Activated naive CD8-positive, alpha-beta T cell treated with anti-CD3 and anti-CD28 coated beads, Interleukin-2, amount 10 ng/mL, durations not matched to agents 7 days and 5 days (primary cell): ENCODE data around the gene NR6A1. TPM values are rescaled to one million over a fixed set of nuclear protein-coding genes. Genes with fewer than 3 reads are reported as not detected.

Source experiments
- ATAC-seq: fragments of 150-1000 bp; cut with Tn5 transposase; one replicate; pipeline ENCODE4 v1.10.0; 2021; ENCODE audit warnings: low read depth, moderate library complexity
- POLR2A ChIA-PET: fragments of 350-600 bp; sonication (Branson Sonifier 250); formaldehyde crosslinking; loops from one replicate; lab custom pipeline; 2021; ENCODE audit warnings: antibody characterized with exemption; lab: Charles Lee
- DNase-seq: peaks from one replicate; pipeline ENCODE4 v3.0.0; 2021
- H3K27ac Mint-ChIP-seq: one replicate; pipeline ENCODE4 v1.8.0; 2022; ENCODE audit warnings: mild to moderate bottlenecking, mixed read lengths
- H3K27me3 Mint-ChIP-seq: one replicate; pipeline ENCODE4 v1.8.0; 2022; ENCODE audit warnings: mild to moderate bottlenecking, moderate library complexity, mixed read lengths
- H3K36me3 Mint-ChIP-seq: one replicate; pipeline ENCODE4 v1.8.0; 2021; ENCODE audit warnings: mild to moderate bottlenecking, mixed read lengths
- H3K4me1 Mint-ChIP-seq: one replicate; pipeline ENCODE4 v1.8.0; 2021; ENCODE audit warnings: mixed read lengths
- H3K4me3 Mint-ChIP-seq: one replicate; pipeline ENCODE4 v1.8.0; 2022; ENCODE audit warnings: mild to moderate bottlenecking, moderate library complexity, mixed read lengths
- H3K9me3 Mint-ChIP-seq: one replicate; pipeline ENCODE4 v1.8.0; 2021; ENCODE audit warnings: mixed read lengths
- total RNA-seq, 2 experiments: library from RNA; stranded (reverse); gene quantifications; one replicate each; pipeline ENCODE4 v1.2.3, GENCODE V29; 2021

The NR6A1 gene
- total RNA-seq, 2 experiments from 2014 or later: 0.06 to 0.11 TPM

- POLR2A ChIA-PET: no interaction called here
- Mint-ChIP-seq H3K27ac (no peak overlapping the region), H3K9me3 (no peaks in the 10 kb centered on the region), H3K36me3 (no peaks in the 10 kb centered on the region), H3K4me3 (no peak overlapping the region), H3K4me1 (peaks cover 2% of the 10 kb centered on the region), H3K27me3 (peaks cover 6% of the 10 kb centered on the region)
- ATAC-seq: peak; percentile 21
- DNase-seq: no peak
Measured at GRCh38 chr9:124513376-124513994, 257.6 kb downstream of the NR6A1 start.

GRCh38 chr9:124512806-124513204 is 258.3 kb downstream of the NR6A1 start:
- Mint-ChIP-seq H3K9me3 (no peaks in the 10 kb centered on the region), H3K4me3 (no peak overlapping the region), H3K27me3 (peaks cover 6% of the 10 kb centered on the region), H3K27ac (no peak overlapping the region), H3K36me3 (no peaks in the 10 kb centered on the region), H3K4me1 (peaks cover 2% of the 10 kb centered on the region)
- POLR2A ChIA-PET: no interaction called here
- no peak for ATAC-seq
- DNase-seq: no peak

- Mint-ChIP-seq H3K9me3 (no peaks in the 10 kb centered on the region), H3K27ac (no peak overlapping the region), H3K4me1 (peaks cover 2% of the 10 kb centered on the region), H3K36me3 (no peaks in the 10 kb centered on the region), H3K4me3 (no peak overlapping the region), H3K27me3 (peaks cover 6% of the 10 kb centered on the region)
- POLR2A ChIA-PET: no interaction called here
- DNase-seq: no peak
- no peak for ATAC-seq
Measured at GRCh38 chr9:124511891-124512805, 259.0 kb downstream of the NR6A1 start.

GRCh38 chr9:124511426-124511840 is 259.7 kb downstream of the NR6A1 start:
- Mint-ChIP-seq H3K4me1 (peaks cover 2% of the 10 kb centered on the region), H3K27ac (no peak overlapping the region), H3K27me3 (peaks cover 8% of the 10 kb centered on the region), H3K9me3 (no peaks in the 10 kb centered on the region), H3K36me3 (no peaks in the 10 kb centered on the region), H3K4me3 (no peak overlapping the region)
- DNase-seq (no peak), ATAC-seq (no peak)
- POLR2A ChIA-PET: no interaction called here

- no peak for ATAC-seq
- Mint-ChIP-seq H3K4me1 (peaks cover 2% of the 10 kb centered on the region), H3K4me3 (no peak overlapping the region), H3K9me3 (no peaks in the 10 kb centered on the region), H3K36me3 (no peaks in the 10 kb centered on the region), H3K27ac (no peak overlapping the region), H3K27me3 (peaks cover 6% of the 10 kb centered on the region)
- no peak for DNase-seq
- POLR2A ChIA-PET: no interaction called here
Measured at GRCh38 chr9:124510650-124511425, 260.3 kb downstream of the NR6A1 start.

GRCh38 chr9:124507880-124508423 is 263.2 kb downstream of the NR6A1 start:
- Mint-ChIP-seq H3K27me3 (peaks cover 19% of the 10 kb centered on the region), H3K9me3 (no peaks in the 10 kb centered on the region)
- no peak for ATAC-seq

GRCh38 chr9:124506931-124507879 is 263.9 kb downstream of the NR6A1 start, which contains the start of gene NR5A1:
Gene NR5A1, minus strand, starts transcription at chr9:124507399. Its CDS starts 4,004 bp downstream, at chr9:124503395.
- H3K4me3 Mint-ChIP-seq: no peak within 1 kb of the TSS

More at GRCh38 chr9:124507880-124508423, 263.2 kb downstream of the NR6A1 start:
- no peak overlapping the region for H3K27ac Mint-ChIP-seq
- H3K4me3 Mint-ChIP-seq: no peak overlapping the region
- POLR2A ChIA-PET: no interaction called here
- H3K36me3 Mint-ChIP-seq: no peaks in the 10 kb centered on the region
- H3K4me1 Mint-ChIP-seq: peaks cover 7% of the 10 kb centered on the region
- no peak for DNase-seq

GRCh38 chr9:124506433-124506832 is 264.7 kb downstream of the NR6A1 start:
- H3K36me3 Mint-ChIP-seq: no peaks in the 10 kb centered on the region
- DNase-seq: no peak
- H3K27me3 Mint-ChIP-seq: peaks cover 27% of the 10 kb centered on the region
- H3K9me3 Mint-ChIP-seq: no peaks in the 10 kb centered on the region
- POLR2A ChIA-PET: no interaction called here
- no peak overlapping the region for H3K4me3 Mint-ChIP-seq
- peaks cover 5% of the 10 kb centered on the region for H3K4me1 Mint-ChIP-seq
- no peak for ATAC-seq
- no peak overlapping the region for H3K27ac Mint-ChIP-seq

More at GRCh38 chr9:124506931-124507879, 263.9 kb downstream of the NR6A1 start, which contains the start of gene NR5A1:
- H3K9me3 Mint-ChIP-seq: no peaks in the 10 kb centered on the region
- H3K27ac Mint-ChIP-seq: no peak within 1 kb of the TSS
- peaks cover 22% of the 10 kb centered on the region for H3K27me3 Mint-ChIP-seq
- POLR2A ChIA-PET: no interaction called here
- peaks cover 7% of the 10 kb centered on the region for H3K4me1 Mint-ChIP-seq
- DNase-seq: no peak
- no peak for ATAC-seq
- no peaks in the 10 kb centered on the region for H3K36me3 Mint-ChIP-seq

GRCh38 chr9:124505901-124506346 is 265.2 kb downstream of the NR6A1 start:
- no peak overlapping the region for H3K27ac Mint-ChIP-seq
- H3K4me1 Mint-ChIP-seq: peaks cover 6% of the 10 kb centered on the region
- H3K27me3 Mint-ChIP-seq: peaks cover 27% of the 10 kb centered on the region
- DNase-seq (no peak), ATAC-seq (no peak)
- H3K4me3 Mint-ChIP-seq: no peak overlapping the region
- no peaks in the 10 kb centered on the region for H3K9me3 Mint-ChIP-seq
- POLR2A ChIA-PET: no interaction called here
- H3K36me3 Mint-ChIP-seq: no peaks in the 10 kb centered on the region

GRCh38 chr9:124505006-124505900 is 265.9 kb downstream of the NR6A1 start:
- H3K36me3 Mint-ChIP-seq: no peaks in the 10 kb centered on the region
- DNase-seq (no peak), ATAC-seq (no peak)
- H3K27ac Mint-ChIP-seq: no peak overlapping the region
- peak overlapping the region; percentile 32 for H3K4me3 Mint-ChIP-seq
- H3K27me3 Mint-ChIP-seq: peaks cover 27% of the 10 kb centered on the region
- no peaks in the 10 kb centered on the region for H3K9me3 Mint-ChIP-seq
- H3K4me1 Mint-ChIP-seq: peaks cover 8% of the 10 kb centered on the region
- POLR2A ChIA-PET: no interaction called here

GRCh38 chr9:124504530-124505005 is 266.5 kb downstream of the NR6A1 start:
- H3K4me1 Mint-ChIP-seq: peaks cover 10% of the 10 kb centered on the region
- no peaks in the 10 kb centered on the region for H3K9me3 Mint-ChIP-seq
- ATAC-seq (no peak), DNase-seq (no peak)
- no peak overlapping the region for H3K27ac Mint-ChIP-seq
- POLR2A ChIA-PET: no interaction called here
- H3K4me3 Mint-ChIP-seq: no peak overlapping the region
- peaks cover 27% of the 10 kb centered on the region for H3K27me3 Mint-ChIP-seq
- no peaks in the 10 kb centered on the region for H3K36me3 Mint-ChIP-seq
